NCI-H748 (cell line): ENCODE results near the gene NOM1.
"Not testable (repeated sequence)": the region's sequence is repeated elsewhere in the genome, so short reads cannot be mapped to it uniquely, and the experiment has no call there.

Experiments used
- DNase-seq: peaks from one replicate; lab custom pipeline; 2025; ENCODE audit not compliant: unreplicated experiment; lab: John Stamatoyannopoulos, UW

NOM1 gene, protein sequence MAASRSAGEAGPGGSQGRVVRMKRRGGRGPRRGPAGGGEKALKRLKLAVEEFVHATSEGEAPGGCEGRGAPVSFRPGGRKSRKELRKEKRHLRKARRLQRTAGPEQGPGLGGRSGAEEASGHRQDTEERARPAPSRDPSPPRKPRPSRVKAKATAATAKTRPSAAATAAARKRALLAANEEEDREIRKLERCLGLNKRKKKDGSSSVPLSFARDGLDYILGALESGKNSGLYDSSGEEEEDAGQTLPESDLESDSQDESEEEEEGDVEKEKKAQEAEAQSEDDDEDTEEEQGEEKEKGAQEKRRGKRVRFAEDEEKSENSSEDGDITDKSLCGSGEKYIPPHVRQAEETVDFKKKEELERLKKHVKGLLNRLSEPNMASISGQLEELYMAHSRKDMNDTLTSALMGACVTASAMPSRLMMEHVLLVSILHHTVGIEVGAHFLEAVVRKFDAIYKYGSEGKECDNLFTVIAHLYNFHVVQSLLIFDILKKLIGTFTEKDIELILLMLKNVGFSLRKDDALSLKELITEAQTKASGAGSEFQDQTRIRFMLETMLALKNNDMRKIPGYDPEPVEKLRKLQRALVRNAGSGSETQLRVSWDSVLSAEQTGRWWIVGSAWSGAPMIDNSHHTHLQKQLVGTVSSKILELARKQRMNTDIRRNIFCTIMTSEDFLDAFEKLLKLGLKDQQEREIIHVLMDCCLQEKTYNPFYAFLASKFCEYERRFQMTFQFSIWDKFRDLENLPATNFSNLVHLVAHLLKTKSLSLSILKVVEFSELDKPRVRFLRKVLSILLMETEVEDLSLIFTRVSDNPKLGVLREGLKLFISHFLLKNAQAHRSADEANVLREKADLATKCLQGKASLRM

DNA sequence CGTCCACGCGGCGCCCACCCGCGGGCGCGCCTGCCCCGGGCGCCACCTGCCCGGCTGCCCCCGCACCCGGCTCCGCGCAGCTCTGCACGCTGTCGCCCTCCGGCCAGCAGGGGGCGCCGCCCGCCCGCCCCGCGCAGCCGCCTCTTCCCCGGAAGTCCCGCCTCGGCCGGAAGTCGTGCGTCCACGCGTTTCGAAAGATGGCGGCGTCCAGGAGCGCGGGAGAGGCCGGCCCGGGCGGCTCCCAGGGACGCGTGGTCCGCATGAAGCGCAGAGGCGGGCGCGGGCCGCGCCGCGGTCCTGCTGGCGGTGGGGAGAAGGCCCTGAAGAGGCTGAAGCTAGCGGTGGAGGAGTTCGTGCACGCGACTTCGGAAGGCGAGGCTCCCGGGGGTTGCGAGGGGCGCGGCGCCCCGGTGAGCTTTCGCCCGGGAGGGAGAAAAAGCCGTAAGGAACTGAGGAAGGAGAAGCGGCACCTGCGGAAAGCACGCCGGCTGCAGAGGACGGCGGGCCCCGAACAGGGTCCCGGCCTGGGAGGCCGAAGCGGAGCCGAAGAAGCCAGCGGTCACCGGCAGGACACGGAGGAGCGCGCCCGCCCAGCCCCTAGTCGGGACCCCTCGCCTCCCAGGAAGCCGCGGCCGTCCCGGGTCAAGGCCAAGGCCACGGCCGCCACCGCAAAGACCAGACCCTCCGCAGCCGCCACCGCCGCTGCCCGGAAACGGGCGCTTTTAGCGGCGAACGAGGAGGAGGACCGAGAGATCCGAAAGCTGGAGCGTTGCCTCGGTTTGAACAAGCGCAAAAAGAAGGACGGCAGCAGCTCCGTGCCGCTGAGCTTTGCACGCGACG, at the start of gene NOM1:
Gene NOM1, plus strand, starts transcription at position 172 of the 840 bp plus-strand sequence. Its CDS starts 26 bp downstream, at position 198.
- peak; percentile 87 for DNase-seq

- DNase-seq = not testable (repeated sequence)
These were observed 49.4 kb upstream of the NOM1 start for GRCh38 chr7:156900093-156900492.

- no peak for DNase-seq
These were observed 46.1 kb upstream of the NOM1 start for GRCh38 chr7:156903232-156903909.

DNA sequence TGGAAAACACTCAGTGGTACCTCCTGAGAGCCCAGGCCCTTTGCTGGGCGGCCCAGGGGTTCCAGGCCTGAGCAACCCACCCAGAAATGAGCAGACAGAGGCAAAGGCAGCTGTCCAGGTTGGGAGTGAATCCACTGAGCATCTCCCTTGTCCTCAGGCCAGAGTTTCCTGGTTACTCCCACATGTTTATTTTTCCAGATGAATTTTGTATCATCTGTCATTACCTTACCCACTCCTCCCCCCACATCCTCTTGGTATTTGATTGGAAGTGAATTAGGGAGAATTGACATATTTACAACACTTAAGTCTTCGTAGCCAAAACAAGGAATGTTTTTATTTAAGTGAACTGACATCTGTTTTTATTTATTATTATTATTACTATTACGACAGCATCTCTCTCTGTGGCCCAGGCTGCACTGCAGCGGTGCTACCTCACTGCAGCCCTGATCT, 43.3 kb upstream of the NOM1 start:
- DNase-seq = no peak

DNA sequence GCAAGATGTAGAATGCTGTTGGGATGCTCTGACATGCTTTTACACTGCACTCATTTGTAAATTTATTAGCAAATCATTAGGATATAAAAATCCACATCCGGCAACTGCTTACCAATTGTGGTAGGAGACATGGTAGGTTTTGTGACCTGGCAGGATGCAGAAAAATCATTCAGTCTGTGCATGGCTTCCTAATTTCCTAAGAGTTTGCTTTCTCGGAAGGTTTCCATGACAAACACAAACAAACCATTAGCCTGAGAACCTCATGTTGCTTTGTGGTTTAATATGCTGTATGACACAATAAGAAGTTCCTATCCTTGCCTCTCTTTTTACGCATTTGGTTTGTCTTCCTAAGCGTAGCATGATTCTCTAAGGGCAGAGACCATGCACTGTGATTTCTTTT, 41.9 kb upstream of the NOM1 start:
- DNase-seq = peak; percentile 11

- DNase-seq = not testable (repeated sequence)
These were observed 39.8 kb upstream of the NOM1 start for GRCh38 chr7:156909574-156910252.

- DNase-seq = no peak
These were observed 30.9 kb upstream of the NOM1 start for GRCh38 chr7:156918635-156919034.

DNA sequence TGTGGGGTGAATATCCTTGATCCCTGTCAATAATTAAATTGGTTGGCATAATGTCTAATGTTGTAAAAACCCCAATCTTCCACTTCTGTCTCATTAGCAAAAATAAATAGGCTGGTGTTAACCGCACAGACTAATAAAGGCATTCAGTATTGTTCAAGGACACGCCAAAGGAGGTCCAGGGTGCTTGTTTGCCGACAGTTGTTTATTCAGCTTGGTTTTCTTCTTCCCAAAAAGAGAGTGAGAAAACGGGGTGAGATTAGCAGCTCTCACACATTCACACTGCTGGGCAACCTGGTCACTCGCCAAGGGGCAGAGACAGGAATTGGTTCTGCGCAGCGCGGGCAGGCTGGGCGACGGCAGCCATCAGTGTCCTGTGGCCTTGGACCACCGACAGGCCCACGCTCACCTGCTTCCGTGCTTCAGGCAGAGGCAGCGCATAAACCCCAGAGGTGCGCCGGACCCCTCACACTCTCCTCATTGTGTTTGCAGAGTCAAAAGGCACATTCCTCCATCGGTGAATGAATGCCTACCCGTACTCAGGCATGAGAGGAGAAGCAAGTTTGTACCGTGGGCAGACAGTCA, 30.3 kb upstream of the NOM1 start:
- DNase-seq = no peak

DNA sequence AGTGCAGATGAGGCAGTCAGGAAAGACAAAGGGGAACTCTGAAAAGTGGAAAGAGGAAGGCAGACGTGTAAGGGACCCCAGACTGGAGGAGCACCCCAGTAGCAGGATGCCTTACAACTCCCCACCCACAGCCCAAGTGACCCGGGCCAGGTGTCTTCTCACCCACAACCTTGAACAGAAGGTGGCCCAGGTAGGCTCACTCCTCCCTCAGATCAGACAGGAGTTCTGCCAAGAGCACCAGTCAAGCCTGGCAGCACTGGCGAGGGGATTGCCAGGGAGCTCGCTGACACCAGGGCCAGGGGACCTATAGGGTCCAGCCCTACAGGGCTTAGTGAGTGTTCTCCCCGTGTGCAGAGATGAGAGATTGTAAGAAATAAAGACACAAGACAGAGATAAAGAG, 29.4 kb upstream of the NOM1 start:
- DNase-seq = no peak

DNA sequence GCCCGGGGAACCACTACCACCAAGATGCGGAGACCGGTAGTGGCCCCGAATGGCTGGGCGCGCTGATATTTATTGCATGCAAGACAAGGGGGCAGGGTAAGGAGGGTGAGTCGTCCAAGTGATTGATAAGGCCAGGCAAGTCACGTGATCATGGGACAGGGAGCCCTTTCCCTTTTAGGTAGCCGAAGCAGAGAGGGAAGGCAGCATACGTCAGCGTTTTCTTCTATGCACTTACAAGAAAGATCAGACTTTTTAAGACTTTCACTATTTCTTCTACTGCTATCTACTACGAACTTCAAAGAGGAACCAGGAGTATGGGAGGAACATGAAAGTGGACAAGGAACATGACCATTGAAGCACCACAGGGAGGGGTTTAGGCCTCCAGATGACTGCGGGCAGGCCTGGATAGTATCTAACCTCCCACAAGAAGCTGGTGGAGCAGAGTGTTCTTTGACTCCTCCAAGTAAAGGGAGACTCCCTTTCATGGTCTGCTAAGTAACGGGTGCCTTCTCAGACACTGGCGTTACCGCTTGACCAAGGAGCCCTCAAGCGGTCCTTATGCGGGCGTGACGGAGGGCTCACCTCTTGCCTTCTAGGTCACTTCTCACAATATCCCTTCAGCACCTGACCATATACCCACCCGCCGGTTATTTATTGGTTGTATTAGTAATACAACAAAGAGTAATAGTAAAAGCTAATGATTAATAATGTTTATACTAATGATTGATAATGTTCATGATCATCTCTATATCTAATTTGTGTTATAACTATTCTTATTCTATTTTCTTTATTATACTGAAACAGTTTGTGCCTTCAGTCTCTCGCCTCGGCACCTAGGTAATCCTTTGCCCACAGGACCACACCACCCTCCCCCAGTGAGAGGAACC, 28.8 kb upstream of the NOM1 start:
- not testable (repeated sequence) for DNase-seq

DNA sequence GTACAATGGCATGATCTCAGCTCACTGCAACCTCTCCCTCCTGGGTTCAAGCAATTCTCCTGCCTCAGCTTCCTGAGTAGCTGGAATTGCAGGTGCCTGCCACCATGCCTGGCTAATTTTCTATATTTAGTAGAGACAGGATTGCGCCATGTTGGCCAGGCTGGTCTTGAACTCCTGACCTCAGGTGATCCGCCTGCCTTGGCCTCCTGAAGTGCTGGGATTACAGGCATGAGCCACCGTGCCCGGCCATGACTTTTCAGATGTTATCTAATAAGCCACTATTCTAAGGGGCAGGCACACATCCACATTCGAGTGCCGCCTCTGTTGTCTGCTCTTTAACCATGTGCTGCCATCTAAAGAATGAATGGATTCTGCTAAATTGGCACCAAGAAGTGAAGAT, 27.2 kb upstream of the NOM1 start:
- not testable (repeated sequence) for DNase-seq

GRCh38 chr7:156925821-156926220, 23.7 kb upstream of the NOM1 start:
- not testable (repeated sequence) for DNase-seq

DNA sequence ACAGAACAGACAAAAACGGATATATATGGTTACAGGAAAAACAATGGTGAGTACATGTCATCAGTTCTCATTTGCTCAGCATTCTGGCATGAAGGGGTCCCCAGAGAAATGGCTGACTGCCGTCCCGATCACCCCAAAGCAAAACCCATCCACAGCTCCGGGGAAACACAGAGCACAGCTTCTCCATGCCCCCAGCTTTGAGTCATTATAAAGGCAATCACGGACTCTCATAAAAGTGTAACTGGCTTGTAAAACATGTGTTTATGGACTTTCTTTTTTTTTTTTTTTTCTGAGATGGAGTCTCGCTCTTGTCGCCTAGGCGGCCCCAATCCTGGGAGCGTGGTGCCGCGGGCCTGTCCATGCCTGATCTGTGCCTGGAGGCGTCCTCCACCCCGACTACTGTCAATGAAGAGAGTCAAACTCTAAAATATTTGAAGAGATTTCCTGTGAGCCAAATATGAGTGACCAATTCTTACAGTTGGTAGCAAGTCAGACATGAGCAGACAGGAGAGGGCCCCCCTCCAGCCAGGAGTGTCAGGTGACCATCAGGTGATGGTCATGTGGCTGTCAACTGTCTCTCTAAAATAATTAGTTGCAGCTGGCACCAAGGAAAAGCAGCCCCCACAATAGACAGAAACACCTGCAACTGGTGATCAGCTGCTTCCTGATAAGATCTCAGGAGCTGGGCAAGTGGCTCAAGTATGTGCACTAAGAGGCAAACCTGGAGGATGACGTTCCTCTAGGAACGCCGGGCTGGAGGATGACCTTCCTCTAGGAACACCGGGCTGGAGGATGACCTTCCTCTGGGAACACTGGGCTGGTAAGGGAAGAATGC, 21.7 kb upstream of the NOM1 start:
- peak; percentile 66 for DNase-seq

DNA sequence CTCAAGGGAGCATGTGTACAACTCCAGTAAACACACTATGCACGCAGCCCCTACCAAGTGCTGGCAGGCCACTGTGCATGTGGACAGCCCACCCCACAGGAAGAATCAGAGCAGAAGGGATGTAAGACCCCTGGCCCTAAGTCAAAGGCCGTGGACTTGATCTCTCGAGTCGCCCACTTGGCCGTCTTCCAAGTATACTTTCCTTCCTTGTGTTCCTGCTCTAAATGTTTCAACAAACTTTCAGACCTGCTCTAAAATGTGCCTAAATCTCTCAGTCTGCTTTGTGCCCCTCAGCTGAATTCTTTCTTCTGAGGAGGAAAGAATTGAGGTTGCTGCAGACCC, 21.1 kb upstream of the NOM1 start:
- DNase-seq = no peak

DNA sequence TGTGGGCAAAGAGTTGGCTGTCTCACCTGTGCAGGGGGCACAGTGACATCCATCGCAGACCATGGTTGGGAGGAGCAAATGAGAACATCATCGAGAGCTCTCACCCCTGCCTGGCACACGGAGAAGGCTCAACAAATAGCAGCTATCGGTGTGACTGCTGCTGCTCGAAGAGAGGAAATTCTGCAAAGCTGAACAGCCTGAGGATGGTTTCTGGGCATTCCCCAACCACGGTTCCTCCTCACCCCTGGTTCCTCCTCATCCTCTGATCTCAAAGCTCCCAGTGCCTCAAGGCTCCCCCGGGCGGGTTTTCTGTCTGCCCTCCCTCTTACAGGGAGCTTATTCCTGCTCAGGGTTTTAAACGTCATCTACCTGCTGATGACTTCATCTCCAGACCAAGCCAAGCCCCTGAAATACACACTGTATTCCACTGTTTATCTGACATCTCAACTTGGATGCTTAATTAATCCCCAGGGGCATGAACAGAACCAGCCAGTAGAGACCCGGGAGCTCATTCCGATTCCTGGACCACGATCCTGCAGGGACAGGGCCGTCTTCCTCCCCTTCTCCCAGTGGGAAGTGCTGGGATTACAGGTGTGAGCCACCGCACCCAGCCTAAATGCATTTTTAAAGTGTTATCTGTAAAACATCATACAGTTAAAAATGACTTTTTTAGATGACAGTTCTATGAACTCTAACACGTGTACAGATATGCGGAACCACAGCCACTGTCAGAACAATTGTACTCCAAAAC, 19.5 kb upstream of the NOM1 start:
- DNase-seq = no peak

- DNase-seq = peak; percentile 20
These were observed 17.5 kb upstream of the NOM1 start for GRCh38 chr7:156932006-156932405.

DNA sequence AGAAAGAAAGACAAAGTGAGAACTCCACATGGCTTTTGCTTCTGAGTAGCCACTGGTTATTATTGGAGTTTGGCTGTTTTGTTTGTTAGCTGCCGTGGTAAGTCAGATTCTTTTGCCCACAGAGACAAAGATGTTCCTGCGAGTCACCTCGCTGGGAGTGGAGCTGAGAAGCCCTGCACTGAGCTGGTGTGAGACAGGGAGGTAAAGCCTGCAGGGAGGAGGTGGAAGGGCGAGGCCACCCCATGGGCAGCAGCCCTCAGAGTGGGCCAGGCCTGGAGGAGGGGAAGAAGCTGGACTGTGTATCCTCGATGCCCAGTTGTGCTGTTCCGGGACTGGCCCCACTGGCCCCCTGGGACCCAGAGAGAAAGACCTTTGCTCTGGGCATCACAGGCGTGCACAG, 14.3 kb upstream of the NOM1 start:
- DNase-seq = no peak
